HG03196 (cell line): ENCODE results near the gene SSMEM1.
"Not testable (repeated sequence)": the region's sequence is repeated elsewhere in the genome, so short reads cannot be mapped to it uniquely, and the experiment has no call there.

ENCODE experiments used
- ATAC-seq: cut with Tn5 transposase; IDR thresholded peaks from one replicate; pipeline ENCODE4 v1.9.1; 2021; ENCODE audit not compliant: unreplicated experiment

Gene SSMEM1

GRCh38 chr7:130207642-130208041 is at the start of gene SSMEM1:
Gene SSMEM1, plus strand, starts transcription at chr7:130207860. Its CDS starts 51 bp downstream, at chr7:130207911.
- ATAC-seq, result no peak

GRCh38 chr7:130160023-130160422 is 47.6 kb upstream of the SSMEM1 start:
- no peak for ATAC-seq

- no peak for ATAC-seq
Measured at GRCh38 chr7:130160455-130160854, 47.2 kb upstream of the SSMEM1 start.

- no peak for ATAC-seq
Measured at GRCh38 chr7:130162196-130162595, 45.5 kb upstream of the SSMEM1 start.

- ATAC-seq, result no peak
Measured at GRCh38 chr7:130174237-130174959, 33.3 kb upstream of the SSMEM1 start.

GRCh38 chr7:130178251-130178650 is 29.4 kb upstream of the SSMEM1 start:
- ATAC-seq, result no peak

GRCh38 chr7:130179631-130180030 is 28.0 kb upstream of the SSMEM1 start:
- no peak for ATAC-seq

- ATAC-seq, result no peak
Measured at GRCh38 chr7:130180571-130181262, 26.9 kb upstream of the SSMEM1 start.

- ATAC-seq, result no peak
Measured at GRCh38 chr7:130181263-130181605, 26.4 kb upstream of the SSMEM1 start.

- peak; percentile 73 for ATAC-seq
Measured at GRCh38 chr7:130182990-130183389, 24.7 kb upstream of the SSMEM1 start.

GRCh38 chr7:130184349-130184748 is 23.3 kb upstream of the SSMEM1 start:
- not testable (repeated sequence) for ATAC-seq

- ATAC-seq, result no peak
Measured at GRCh38 chr7:130187360-130187759, 20.3 kb upstream of the SSMEM1 start.

- no peak for ATAC-seq
Measured at GRCh38 chr7:130189343-130189742, 18.3 kb upstream of the SSMEM1 start.

GRCh38 chr7:130191791-130192190 is 15.9 kb upstream of the SSMEM1 start:
- no peak for ATAC-seq

- ATAC-seq, result no peak
Measured at GRCh38 chr7:130195396-130195795, 12.3 kb upstream of the SSMEM1 start.

- ATAC-seq, result no peak
Measured at GRCh38 chr7:130196476-130196875, 11.2 kb upstream of the SSMEM1 start.

- no peak for ATAC-seq
Measured at GRCh38 chr7:130197094-130197493, 10.6 kb upstream of the SSMEM1 start.

- ATAC-seq, result no peak
Measured at GRCh38 chr7:130201796-130202195, 5.9 kb upstream of the SSMEM1 start.

- ATAC-seq, result peak; percentile 95
Measured at GRCh38 chr7:130205084-130205947, 2.3 kb upstream of the SSMEM1 start, which contains the start of gene TMEM209. Gene TMEM209, minus strand, starts transcription at chr7:130205406. Its CDS starts 31 bp downstream, at chr7:130205375.

- ATAC-seq, result no peak
Measured at GRCh38 chr7:130207033-130207432, 627 bp upstream of the SSMEM1 start.

GRCh38 chr7:130208516-130208915 is 856 bp downstream of the SSMEM1 start:
- no peak for ATAC-seq
